SH-SY5Y (cell line): Measurements from ENCODE around the gene E2F8.

Source experiments
- GATA2 ChIP-seq: IDR thresholded peaks from 2 replicates; pipeline ENCODE4 v1.6.1; 2011; ENCODE audit warnings: mild to moderate bottlenecking, low read depth, low read length
- GATA3 ChIP-seq: IDR thresholded peaks from 2 replicates; pipeline ENCODE4 v1.6.1; 2011; ENCODE audit warnings: low read depth, mild to moderate bottlenecking, low read length, moderate library complexity

DNA sequence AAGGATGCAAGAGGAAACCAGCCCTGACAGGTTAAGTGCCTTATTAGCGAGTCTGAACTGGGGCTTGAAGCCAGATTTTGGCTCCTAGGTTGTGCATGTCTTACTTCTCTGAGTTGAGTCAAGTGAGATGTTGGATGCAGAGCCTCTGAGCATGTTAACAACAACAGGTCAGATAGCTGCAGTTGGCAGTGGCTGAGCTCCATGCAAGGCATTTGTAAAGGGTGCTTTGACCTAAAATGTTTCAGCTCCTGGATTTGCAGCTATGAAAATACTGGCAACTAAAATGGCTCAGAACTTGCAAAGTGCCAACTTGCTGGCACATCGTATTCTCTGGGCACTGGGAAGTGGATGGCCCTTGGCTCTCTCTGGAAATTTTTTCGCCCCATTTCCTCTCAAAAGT lies 22.5 kb downstream of the E2F8 start:
- TF ChIP-seq GATA2, result no peak
- no peak for TF ChIP-seq GATA3
